GM19455 (cell line): ENCODE results near the gene PPM1G.
"Not testable (repeated sequence)": the region's sequence is repeated elsewhere in the genome, so short reads cannot be mapped to it uniquely, and the experiment has no call there.

Source experiments
- ATAC-seq: cut with Tn5 transposase; IDR thresholded peaks from one replicate; pipeline ENCODE4 v1.9.1; 2021; ENCODE audit not compliant: unreplicated experiment

Gene PPM1G

DNA sequence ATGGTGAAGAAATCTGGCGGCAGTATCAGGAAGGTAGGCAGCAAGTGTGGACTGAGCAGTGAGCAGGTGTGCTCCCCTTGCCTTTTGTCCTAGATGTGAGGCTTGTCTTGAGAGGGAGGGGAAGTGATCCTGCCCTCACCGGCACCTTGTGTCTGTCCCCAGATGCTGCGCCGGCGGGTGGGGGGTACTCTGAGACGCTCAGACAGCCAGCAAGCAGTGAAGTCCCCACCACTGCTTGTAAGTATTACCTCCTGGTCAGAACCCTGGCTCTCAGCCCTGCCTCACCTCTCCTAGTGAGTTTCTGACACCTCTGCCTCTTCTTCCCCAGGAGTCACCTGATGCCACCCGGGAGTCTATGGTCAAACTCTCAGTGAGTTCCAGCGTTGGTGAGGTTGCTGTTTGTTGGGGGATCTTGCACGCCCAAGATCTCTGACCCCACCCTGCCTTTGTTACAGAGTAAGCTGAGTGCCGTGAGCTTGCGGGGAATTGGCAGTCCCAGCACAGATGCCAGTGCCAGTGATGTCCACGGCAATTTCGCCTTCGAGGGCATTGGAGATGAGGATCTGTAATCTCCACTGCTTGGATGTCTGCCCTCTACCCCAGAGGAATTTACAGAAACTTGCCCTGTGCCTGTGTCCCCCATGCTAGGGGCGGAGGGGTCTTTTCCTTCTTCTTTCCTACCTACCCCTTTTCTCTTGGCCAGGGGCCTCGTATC is 33.1 kb downstream of the PPM1G start:
- no peak for ATAC-seq

DNA sequence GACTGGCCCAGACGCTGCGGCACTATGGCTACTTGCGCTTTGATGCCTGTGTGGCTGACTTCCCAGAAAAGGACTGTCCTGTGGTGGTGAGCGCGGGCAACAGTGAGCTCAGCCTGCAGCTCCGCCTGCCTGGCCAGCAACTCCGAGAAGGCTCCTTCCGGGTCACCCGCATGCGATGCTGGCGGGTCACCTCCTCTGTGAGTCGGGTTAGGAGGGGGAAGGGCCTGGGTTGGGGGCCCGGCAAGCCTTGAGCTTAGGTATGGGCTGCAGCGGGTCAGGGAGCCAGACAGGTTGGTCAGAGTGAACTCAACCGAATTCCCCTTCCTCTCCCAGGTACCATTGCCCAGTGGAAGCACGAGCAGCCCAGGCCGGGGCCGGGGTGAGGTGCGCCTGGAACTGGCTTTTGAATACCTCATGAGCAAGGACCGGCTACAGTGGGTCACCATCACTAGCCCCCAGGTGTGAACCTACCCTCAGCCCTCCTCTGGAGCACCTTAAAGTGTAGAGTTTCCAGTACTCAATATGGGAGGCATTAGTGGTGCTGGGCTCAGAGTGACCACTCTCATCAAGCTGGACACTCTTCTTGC is 33.8 kb downstream of the PPM1G start:
- ATAC-seq, result no peak

DNA sequence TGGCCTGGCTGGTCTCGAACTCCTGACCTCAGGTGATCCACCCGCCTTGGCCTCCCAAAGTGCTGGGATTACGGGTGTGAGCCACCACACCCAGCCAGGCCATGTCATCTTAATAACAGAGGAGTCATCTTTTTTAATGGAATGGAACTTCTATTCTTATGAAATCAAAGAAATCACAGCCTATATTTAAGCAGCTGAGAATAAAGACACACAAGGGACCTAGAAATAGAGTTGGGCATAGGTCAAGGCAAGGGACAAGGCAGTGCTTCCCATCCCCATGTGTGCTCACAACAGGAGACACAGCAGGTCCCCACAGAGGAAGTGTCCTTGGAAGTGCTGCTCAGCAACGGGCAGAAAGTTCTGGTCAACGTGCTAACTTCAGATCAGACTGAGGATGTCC is 35.8 kb downstream of the PPM1G start:
- no peak for ATAC-seq

DNA sequence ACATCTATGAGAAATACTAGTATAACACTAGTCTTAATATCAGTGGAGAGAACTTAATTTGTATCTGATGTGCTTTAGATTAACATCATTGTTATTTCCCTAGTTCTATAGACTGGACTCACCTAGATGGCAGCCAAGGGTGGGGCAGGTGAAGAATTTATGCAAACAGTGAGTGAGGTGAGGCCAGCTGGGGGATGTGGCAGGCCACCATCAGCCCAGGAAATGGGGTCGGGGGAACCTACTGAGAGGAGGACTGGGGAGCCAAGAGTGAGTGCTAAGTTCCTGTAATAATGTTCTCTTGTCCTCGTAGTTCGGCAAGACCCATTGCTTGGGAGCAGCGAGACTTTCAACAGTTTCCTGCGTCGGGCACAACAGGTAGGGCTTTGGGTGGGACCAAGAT is 36.5 kb downstream of the PPM1G start:
- no peak for ATAC-seq

DNA sequence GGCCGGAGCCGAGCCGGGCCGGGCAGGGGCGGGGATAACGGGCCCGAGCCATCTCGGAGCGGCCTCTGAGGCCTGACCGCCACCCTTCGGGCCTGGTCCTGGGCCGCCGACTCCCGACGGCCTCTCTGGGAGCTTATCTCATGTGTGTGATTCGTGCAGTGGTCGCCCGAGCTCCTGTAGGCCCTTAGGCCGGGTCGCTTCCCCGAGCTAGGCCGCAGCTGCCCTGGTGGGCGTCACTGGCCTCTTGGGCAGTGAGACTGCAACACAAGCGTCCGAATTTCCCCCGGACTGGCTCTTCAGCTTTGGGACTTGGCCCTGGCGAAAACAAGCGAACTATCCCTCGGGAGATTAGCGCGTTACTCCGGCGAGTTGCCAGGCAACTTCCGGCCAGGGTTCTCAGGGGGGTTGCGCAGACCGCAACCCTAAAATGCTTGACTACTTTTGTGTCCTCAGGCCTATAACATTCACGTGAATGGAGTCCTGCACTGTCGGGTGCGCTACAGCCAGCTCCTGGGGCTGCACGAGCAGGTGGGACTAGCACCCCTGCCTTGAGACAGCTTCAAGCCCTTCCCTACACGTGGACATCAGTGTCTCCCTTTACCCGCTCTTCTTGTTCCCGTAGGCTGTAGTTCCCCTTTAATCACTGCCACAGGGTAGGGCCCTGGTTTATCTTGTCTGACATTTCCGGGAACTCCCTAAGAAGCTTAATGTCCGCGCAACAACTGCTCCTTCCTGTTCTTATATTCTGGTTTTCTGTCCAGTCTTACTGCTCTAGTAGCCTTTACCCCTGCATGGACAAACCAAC is 38.4 kb downstream of the PPM1G start:
- peak; percentile 38 for ATAC-seq

DNA sequence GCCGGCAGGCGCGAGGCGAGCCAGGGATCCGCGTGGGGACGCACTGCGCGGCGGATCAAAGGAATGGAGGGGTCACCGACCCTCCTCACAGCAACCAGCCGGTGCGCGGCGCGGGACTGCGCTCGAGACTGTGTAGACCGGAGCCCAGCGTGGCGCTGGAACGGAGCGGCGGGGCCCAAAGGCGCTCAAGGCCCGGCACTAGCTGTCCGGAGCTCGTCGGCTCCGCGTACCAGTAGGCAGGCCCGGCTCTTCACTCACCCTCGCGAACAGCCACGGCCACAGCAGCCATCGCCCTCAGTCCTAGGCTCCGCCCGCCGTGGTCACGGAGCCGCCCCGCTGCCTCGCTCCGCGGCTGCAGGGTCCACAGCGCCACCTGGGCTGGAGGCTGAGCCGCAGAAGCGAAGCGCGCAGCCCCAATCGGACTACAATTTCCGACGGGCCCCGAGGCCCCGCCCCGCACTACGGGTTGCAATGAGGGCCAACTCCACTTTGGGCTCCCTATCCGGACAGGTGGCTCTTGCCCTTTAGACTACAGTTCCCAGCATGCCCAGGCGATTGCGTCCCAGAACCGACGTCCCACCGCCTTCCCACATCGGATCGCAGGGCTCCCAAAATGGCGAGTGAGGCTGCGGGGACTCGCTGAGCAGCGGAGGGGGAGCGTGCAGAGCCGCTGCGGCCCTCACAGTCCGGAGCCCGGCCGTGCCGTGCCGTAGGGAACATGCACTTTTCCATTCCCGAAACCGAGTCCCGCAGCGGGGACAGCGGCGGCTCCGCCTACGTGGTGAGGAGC is 39.2 kb downstream of the PPM1G start, which contains the start of the genes EIF2B4 and SNX17:
Gene EIF2B4 (minus strand): TSS at position 313 of the 790 bp plus-strand sequence. CDS start 24 bp downstream, at position 289.
Gene SNX17 (plus strand): TSS at position 591 of the 790 bp plus-strand sequence. CDS start 128 bp downstream, at position 719.
- peak; percentile 88 for ATAC-seq

DNA sequence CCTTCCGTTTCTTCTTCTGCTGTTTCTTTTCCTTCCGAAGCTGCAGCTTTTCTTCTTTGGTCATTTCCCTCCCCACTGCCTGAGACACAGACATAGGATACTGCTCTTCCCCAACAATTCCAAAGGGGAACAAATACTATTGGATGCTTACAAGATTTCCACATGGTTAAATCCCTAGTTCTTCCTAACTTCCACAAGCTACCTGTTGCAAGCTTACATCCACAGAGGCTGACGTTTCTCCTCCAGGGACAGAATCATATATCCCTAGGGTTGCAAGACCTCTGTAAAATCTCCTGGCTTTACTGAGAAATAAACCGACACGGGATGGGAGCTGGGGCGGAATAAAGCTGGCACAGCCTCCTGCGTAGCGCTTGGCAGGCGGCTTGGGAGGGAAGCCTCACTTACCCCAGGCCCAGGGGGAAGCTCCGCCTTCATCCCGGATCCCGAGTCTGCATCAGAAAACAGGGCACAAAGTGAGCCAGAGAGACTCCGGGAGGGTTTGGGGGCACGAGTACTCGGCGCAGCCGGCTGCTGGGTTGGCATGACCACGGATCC is 39.8 kb downstream of the PPM1G start:
- peak; percentile 16 for ATAC-seq

DNA sequence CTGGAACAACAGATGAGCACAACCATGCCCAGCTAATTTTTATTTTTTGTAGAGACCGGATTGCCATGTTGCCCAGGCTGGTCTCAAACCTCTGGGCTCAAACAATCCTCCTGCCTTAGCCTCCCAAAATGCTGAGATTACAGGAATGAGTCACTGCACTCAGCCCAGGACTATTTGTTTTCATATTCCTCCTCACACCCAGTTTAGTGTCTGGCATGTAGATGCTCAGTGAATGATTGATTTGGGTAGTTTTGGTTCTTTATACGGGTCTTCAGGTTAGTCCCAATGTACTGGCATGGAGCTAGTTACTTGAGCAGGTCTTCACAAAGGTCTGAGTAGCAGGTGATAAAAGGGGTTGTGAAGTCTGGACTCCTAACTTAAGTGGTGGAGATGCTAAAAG is 45.5 kb downstream of the PPM1G start:
- no peak for ATAC-seq

DNA sequence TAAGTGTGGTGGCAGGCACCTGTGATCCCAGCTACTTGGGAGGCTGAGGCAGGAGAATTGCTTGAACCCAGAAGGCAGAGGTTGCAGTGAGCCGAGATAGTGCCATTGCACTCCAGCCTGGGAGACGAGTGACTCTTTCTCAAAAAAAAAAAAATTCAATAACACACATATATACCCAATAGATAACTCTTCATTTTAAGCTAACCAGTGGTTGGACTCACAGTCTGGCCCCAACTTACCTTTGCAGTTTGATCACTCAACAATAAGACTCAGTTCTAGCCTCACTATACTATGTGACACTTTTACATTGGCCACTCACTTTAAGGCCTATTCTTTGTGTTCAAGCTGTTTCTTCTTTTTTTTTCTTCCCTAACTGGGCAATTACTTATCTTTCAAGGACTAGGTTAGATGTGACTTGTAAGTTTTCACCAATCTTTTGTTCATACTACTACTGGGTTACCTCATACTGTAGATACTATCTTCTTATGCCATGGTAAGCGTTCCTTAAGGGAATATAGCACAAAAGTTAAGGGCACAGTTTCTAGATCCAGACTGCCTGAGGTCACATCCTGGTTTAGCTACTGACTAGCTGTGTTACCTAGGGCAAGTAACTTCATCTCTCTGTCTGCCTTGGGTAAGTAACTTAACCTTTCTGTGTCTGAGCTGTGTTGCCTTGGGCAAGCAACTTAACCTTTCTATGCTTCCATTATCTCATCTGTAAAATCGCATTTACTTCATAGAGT is 46.5 kb downstream of the PPM1G start:
- ATAC-seq, result no peak

DNA sequence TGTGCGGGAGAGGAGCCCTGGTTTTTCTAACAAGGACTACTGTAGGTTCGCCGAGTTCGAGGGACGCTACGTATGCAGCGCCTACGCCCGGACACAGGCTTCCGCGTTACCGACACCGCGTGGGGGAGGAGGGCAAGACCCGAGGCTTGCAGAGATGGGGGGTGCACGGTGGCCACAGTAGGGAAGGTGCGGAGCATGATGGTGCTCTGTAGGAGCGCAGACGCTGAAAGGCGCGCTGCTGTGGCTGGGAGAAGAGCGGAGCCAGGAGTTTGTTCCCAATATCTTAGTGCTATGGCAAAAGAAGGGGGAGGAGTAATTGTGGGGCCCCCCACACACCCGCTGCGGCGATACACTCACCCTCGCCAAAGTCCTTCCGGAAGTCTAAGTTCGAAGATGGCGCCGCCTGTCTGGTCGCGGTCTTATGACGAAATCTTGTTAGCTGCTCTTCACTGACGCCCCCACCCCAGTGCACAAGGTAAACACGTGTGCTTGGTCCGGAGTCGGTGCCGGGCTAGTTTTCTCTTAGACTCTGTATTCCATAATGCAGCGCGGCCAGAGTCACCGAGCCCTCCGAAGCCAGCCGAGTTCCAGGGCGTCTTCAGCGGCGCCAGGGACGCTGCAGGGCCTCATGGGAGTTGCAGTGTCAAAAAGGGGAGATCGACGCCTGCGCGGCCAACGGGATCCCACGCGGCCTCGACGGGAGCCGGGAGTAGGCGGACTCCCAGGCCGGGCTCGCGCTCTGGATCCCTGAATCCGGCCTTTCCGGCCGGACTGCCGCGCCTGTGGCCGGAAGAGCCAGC is 52.8 kb downstream of the PPM1G start, which contains the start of gene GTF3C2:
Gene GTF3C2 (minus strand): TSS at position 383 of the 800 bp plus-strand sequence. CDS start 13,210 bp downstream, outside the sequence.
- ATAC-seq, result peak; percentile 85

DNA sequence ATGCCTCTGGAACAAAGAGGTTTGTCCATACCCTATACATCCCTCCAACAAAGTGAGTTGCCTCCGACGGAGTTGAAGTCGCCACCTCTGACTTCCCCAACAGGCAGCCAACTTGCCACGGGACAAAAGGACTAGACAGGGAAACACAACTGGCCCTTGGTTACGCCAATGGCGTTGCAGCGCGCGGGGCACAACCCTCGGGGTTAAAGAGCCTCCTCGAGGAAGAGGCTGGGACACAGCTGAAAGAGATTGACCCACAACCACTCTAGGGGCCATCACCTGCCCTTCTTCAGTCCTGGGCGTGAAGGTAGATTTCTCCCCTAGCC is 53.4 kb downstream of the PPM1G start:
- ATAC-seq, result peak; percentile 33

DNA sequence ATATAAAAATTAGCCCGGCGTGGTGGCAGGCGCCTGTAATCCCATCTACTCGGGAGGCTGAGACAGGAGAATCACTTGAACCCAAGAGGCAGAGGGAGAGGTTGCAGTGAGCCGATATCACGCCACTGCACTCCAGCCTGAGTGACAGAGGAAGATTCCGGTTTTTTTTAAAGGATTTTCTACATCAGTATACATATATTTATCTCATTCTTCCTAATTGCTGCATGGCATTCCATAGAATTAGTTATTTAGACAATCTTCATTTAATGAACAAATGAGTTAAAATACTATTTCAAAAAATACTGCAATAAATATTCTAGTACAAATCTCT is 54.8 kb downstream of the PPM1G start:
- no peak for ATAC-seq

DNA sequence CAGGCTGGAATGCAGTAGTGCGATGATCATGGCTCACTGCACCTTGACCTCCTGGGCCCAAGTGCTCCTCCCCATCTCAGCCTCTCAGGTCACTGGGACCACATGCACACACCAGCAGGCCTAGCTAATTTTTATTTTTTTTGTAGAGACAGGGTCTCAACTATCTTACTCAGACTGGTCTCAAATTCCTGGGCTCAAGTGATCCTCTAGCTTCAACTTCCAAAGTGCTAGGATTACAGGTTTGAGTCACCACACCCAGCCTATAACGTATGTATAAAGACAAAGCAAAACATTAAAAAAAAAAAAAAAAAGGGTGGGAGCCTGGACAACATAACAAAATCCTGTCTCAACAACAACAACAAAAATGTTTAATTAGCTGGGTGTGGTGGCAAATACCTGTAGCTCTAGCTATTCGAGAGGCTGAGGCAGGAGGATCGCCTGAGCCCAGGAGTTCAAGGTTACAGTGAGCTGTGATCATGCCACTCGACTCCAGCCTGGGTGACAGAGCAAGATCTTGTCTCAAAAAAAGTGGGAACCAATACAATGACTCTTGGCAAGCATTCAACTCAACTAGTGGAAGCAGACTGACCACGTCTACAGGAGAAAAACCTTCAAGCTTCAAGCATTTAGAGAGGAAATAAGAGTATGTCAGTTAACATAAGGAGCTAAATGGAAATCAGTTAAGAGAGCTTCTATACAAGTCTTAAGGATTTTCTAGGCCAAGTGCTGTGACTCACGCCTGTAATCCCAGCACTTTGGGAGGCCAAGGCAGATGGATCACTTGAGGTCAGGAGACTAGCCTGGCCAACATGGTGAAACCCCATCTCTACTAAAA is 55.4 kb downstream of the PPM1G start:
- no peak for ATAC-seq

DNA sequence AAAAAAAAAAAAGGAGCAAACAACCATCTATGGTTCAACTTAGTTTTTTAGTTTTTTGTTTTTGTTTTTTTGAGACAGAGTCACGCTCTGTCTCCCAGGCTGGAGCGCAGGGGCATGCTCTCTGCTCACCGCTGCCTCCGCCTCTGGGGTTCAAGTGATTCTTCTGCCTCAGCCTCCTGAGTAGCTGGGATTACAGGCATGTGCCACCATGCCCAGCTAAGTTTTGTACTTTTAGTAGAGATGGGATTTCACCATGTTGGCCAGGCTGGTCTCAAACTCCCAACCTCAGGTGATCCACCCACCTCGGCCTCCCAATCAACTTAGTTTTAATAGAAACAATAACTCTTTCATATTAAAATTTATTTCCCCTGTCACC is 56.0 kb downstream of the PPM1G start:
- ATAC-seq, result not testable (repeated sequence)

DNA sequence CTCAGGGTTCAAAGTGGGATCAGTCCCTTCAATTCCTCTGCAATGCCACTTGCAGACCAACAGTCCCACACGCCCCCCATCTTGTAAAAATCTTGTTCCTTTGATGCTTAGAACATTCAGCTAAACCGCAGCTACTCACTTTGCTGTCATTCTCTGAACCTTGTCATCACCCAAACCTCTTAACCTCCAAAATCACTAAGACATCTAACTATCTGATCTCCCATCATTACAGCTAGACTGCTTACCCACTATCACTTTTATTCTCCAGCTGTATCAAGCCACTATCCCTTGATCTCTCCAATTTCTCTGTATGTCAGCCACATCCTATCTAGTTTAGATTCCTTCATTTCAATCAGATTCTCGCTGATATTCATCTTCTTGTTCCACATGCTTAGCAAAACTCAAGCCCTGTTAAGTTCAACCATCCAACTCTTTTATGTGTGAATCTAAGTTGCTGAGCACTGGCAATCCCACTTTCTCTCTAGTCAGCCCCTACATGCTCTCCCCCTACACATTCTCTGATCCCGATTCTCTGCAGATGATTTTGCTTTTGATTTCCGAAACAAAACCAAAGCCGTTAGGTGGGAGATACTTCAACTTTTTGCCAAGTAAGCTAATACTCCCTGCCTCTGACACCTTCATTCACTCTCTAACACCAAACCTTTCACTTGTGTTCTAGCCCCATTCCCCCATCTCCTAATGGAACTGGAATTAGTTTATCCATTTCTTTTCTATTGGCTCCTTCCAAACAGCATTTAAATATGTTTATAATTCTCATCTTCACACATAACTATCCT is 57.4 kb downstream of the PPM1G start:
- ATAC-seq, result no peak

DNA sequence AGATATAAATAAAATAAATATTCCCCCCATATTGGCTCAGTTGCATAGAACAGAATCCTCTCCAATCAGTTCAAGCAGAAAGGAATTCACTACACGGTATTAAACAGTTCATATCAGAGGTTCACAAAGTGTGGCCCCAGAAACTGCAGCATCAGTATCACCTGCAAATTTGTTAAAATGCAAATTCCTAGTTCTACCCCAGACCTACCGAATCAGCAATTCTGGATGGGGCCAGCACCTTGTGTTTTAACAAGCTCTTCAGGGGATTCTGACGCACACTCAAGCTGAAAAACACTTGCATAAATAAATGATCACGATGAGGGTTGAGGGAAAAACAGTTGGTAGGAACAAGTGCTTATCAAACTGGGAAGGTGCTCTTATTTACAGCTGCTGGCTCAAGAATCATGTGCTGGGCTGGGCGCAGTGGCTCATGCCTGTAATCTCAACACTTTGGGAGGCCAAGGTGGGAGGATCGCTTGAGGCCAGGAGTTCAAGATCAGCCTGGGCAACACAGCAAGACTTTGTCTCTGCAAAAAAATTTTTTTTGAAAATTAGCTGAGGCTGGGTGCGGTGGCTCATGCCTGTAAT is 59.2 kb downstream of the PPM1G start:
- ATAC-seq, result no peak

DNA sequence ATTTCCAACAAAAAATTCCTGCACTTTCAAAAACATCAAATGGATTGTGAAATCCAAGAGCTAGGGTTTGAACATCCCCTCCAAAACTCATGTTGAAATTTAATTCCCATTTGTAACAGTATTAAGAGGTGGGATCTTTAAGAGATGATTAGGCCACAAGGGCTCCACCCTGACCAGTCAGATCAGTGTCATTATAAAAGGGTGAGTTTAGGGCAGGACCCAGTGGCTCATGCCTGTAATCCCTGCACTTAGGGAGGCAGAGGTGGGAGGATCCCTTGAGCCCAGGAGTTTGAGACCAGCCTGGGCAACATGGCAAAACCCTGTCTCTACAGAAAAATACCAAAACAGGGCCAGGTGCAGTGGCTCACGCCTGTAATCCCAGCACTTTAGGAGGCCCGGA is 61.8 kb downstream of the PPM1G start:
- ATAC-seq, result no peak
